Loucy (cell line): ENCODE measurements around the gene GPR82.

Experiments used
- EZH2phosphoT487 ChIP-seq: fragments of 200-600 bp; IDR thresholded peaks from 2 replicates; pipeline ENCODE4 v1.6.1; 2018; ENCODE audit warnings: antibody characterized with exemption, mild to moderate bottlenecking, moderate library complexity, borderline replicate concordance
- TF ChIP-seq, protein P1 (sequence below): fragments of 200-600 bp; sonication (generic); conservative IDR thresholded peaks from 2 replicates; pipeline ENCODE4 v1.5.1; 2014; ENCODE audit warnings: mild to moderate bottlenecking, antibody characterized with exemption, low read length

DNA sequence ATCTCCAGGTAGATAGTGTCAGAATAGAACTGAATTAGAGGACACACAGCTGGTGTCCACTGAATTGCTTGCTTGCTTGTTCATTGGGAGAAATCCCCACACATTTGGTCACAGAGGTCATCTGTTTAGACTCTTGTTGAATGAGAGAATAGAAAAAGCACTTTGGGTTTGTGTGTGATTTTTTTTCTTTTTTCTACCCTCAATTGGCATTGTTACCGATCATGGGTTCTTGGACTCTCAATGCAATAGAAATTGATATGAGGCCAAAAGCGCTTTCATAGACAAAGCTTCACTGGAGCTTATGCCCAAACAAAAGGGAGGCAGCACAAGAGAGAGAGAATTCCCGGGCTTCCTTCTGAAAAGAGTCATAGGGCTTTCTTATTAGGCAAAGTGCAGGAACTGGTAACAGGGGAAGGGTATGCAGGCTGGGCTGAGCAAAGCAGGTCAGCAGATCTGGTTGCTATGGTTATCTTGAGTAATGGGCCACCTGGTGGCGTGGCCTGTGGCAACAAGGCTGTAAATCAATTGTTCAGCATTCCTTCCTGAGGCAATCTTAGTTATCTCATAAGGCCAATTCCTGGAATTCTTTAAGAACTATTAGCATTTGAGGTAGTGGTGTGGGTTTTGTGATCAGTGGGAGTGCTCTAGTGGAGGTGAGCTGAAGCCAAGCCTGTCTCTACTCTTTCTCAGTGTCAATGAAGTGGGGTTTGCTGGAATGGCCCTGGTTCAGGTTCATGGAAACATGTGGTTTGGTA is 5.3 kb upstream of the GPR82 start:
- TF ChIP-seq, protein P1, sequence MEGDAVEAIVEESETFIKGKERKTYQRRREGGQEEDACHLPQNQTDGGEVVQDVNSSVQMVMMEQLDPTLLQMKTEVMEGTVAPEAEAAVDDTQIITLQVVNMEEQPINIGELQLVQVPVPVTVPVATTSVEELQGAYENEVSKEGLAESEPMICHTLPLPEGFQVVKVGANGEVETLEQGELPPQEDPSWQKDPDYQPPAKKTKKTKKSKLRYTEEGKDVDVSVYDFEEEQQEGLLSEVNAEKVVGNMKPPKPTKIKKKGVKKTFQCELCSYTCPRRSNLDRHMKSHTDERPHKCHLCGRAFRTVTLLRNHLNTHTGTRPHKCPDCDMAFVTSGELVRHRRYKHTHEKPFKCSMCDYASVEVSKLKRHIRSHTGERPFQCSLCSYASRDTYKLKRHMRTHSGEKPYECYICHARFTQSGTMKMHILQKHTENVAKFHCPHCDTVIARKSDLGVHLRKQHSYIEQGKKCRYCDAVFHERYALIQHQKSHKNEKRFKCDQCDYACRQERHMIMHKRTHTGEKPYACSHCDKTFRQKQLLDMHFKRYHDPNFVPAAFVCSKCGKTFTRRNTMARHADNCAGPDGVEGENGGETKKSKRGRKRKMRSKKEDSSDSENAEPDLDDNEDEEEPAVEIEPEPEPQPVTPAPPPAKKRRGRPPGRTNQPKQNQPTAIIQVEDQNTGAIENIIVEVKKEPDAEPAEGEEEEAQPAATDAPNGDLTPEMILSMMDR: no peak
- no peak for TF ChIP-seq EZH2phosphoT487
